ENCODE measurements around the gene ZNF773. TPM values are rescaled to one million over a fixed set of nuclear protein-coding genes. Genes with fewer than 3 reads are reported as not detected.
A peak's percentile ranks its signal among the peaks of the same experiment; 100 is the strongest.
"Not testable (repeated sequence)": the region's sequence is repeated elsewhere in the genome, so short reads cannot be mapped to it uniquely, and the experiment has no call there.

Gene ZNF773
- total RNA-seq, 8 experiments from 2014 or later, result 6.3 to 17.9 (median 10.9) TPM

GRCh38 chr19:57512845-57513244, 13.1 kb downstream of the ZNF773 start:
- no peak overlapping the region for H3K27ac ChIP-seq
- in situ Hi-C loops (cut with MboI; ENCODE audit: low pct_unique_long_range_greater_than_20kb in 2 of 9, low sequenced_read_pairs in 9 of 9, unreplicated experiment in 9 of 9), result no loop called here
- no peaks in the 10 kb centered on the region for H3K4me1 ChIP-seq (replicated peaks in 1 of 2)
- H3K4me3 ChIP-seq, result no peak overlapping the region
- WGBS, 10 experiments, result 78 to 97% (median 85%) methylated on average over 2 to 6 of the region's 6 CpGs; no CpG with 5 or more reads in 5 of the 10 experiments
- no peak for ATAC-seq (replicated peaks in 6 of 8)

- H3K4me1 ChIP-seq (replicated peaks in 1 of 2), result no peaks in the 10 kb centered on the region
- H3K27ac ChIP-seq, result no peak overlapping the region
- in situ Hi-C loops (cut with MboI; ENCODE audit: low pct_unique_long_range_greater_than_20kb in 2 of 9, low sequenced_read_pairs in 9 of 9, unreplicated experiment in 9 of 9), result no loop called here
- no peak overlapping the region for H3K4me3 ChIP-seq
- ATAC-seq (replicated peaks in 6 of 8), result no peak
- WGBS, 10 experiments, result 0 to 100% (median 86%) methylated on average over 1 to 5 of the region's 5 CpGs; no CpG with 5 or more reads in 1 of the 10 experiments
Observed at GRCh38 chr19:57515255-57515654, 15.5 kb downstream of the ZNF773 start.

GRCh38 chr19:57518021-57518420, 18.3 kb downstream of the ZNF773 start:
- H3K4me1 ChIP-seq (replicated peaks in 1 of 2); H3K27ac ChIP-seq; in situ Hi-C loops (cut with MboI; ENCODE audit: low pct_unique_long_range_greater_than_20kb in 2 of 9, low sequenced_read_pairs in 9 of 9, unreplicated experiment in 9 of 9); ATAC-seq (replicated peaks in 6 of 8); H3K4me3 ChIP-seq: not testable (repeated sequence)
- 33 to 74% (median 50%) methylated on average over 1 to 4 of the region's 4 CpGs; no CpG with 5 or more reads in 1 of the 10 experiments for WGBS, 10 experiments

DNA sequence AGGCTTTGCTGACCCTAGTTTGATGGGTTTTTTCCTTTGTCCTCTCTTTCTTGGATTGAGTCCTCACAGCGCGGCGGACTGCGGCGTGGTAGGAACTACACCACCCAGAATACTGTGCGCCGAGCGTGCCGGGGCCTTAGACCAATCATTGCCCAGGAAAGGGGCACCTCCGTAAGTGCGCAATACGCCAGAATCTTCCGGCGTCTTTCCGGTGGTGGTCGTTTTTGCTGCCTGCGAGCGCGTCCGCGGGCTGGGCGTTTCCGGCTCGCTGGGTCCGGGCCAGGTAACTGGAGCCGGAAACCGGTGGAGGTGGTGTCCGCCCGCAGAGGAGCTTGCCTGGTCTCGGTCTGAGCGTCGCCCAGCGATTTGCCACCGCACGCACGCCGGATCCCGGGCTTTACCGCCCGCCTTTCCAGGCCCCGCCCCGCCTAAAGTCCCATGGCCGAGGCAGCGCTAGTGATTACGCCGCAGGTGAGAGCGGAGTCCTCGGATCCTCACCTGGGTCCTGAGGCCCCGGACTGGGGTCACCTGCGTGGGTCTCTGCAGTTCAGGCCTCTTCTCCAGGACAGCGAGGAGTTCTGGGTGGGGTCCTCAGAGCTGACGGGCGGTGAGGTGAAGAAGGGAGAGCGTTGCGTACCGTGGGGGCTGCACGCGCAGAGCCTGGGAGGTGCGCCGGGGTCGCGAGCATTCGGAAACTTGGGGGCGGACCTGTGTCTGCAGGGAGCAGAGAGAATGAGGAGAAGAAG, 27.6 kb downstream of the ZNF773 start, which contains the start of gene ZNF549:
ZNF549 (plus strand) TSS at position 221 of the 746 bp plus-strand sequence; CDS start at position 439, 218 bp downstream.
- H3K4me3 ChIP-seq, result peak within 1 kb of the TSS; percentile 69 to 95 (median 73)
- H3K4me1 ChIP-seq (replicated peaks in 1 of 2), result peaks cover 5 to 6% of the 10 kb centered on the region in 2 donors
- H3K27ac ChIP-seq, result peak within 1 kb of the TSS; percentile 60 to 61
- in situ Hi-C loops (cut with MboI; ENCODE audit: low pct_unique_long_range_greater_than_20kb in 2 of 9, low sequenced_read_pairs in 9 of 9, unreplicated experiment in 9 of 9), result no loop called here
- WGBS, 10 experiments, result 0 to 11% (median 0%) methylated on average over 5 to 40 of the region's 64 CpGs; no CpG with 5 or more reads in 1 of the 10 experiments
- ATAC-seq (replicated peaks in 6 of 8), result peak; percentile 96 to 100 (median 100)

GRCh38 chr19:57537953-57538547, 38.3 kb downstream of the ZNF773 start:
- ATAC-seq (replicated peaks in 6 of 8), result no peak
- no peak overlapping the region for H3K27ac ChIP-seq
- in situ Hi-C loops (cut with MboI; ENCODE audit: low pct_unique_long_range_greater_than_20kb in 2 of 9, low sequenced_read_pairs in 9 of 9, unreplicated experiment in 9 of 9), result no loop called here
- no peaks in the 10 kb centered on the region for H3K4me1 ChIP-seq (replicated peaks in 1 of 2)
- WGBS, 10 experiments, result 87 to 100% (median 97%) methylated on average over 1 to 6 of the region's 7 CpGs; no CpG with 5 or more reads in 1 of the 10 experiments
- no peak overlapping the region for H3K4me3 ChIP-seq

DNA sequence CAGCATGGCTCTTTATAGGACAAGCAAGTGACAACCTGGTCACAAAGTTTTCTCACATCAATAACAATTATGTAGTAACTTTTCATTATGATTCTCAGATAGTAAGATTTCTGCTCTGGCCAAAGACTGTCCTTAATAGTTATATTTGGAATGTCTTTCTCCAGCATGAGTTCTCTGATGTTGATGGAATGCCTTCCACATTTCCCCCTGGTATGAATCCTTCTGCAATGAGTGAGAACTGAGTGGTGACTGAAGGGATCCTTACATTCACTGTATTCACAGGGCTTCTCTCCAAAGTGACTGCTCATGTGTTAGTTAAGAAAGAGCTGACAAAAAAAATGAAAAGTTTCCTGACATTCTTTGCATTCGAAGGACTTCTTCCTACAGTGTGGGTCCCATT, 46.8 kb downstream of the ZNF773 start:
- Histone ChIP-seq H3K4me1 (replicated peaks in 1 of 2) (no peaks in the 10 kb centered on the region), H3K27ac (no peak overlapping the region), H3K4me3 (no peak overlapping the region)
- in situ Hi-C loops (cut with MboI; ENCODE audit: low pct_unique_long_range_greater_than_20kb in 2 of 9, low sequenced_read_pairs in 9 of 9, unreplicated experiment in 9 of 9), result no loop called here
- WGBS, 10 experiments, result 83 to 100% (median 100%) methylated on average over 1 of the region's 1 CpG; no CpG with 5 or more reads in 5 of the 10 experiments
- no peak for ATAC-seq (replicated peaks in 6 of 8)

GRCh38 chr19:57552432-57552831, 52.7 kb downstream of the ZNF773 start:
- H3K4me1 ChIP-seq (replicated peaks in 1 of 2), result no peaks in the 10 kb centered on the region
- ATAC-seq (replicated peaks in 6 of 8), result no peak
- no peak overlapping the region for H3K4me3 ChIP-seq
- in situ Hi-C loops (cut with MboI; ENCODE audit: low pct_unique_long_range_greater_than_20kb in 2 of 9, low sequenced_read_pairs in 9 of 9, unreplicated experiment in 9 of 9), result no loop called here
- 90 to 100% (median 100%) methylated on average over 1 to 2 of the region's 2 CpGs; no CpG with 5 or more reads in 4 of the 10 experiments for WGBS, 10 experiments
- H3K27ac ChIP-seq, result no peak overlapping the region

- 80 to 100% (median 88%) methylated on average over 1 to 4 of the region's 5 CpGs; no CpG with 5 or more reads in 4 of the 10 experiments for WGBS, 10 experiments
- Histone ChIP-seq H3K4me3 (peak overlapping the region in 3 of 5 donors; percentile 86 to 97 (median 93)), H3K27ac (no peak overlapping the region), H3K4me1 (replicated peaks in 1 of 2) (peaks cover 10 to 11% of the 10 kb centered on the region in 2 donors)
- in situ Hi-C loops (cut with MboI; ENCODE audit: low pct_unique_long_range_greater_than_20kb in 2 of 9, low sequenced_read_pairs in 9 of 9, unreplicated experiment in 9 of 9), result no loop called here
- ATAC-seq (replicated peaks in 6 of 8), result no peak
Observed at GRCh38 chr19:57557659-57558058, 57.9 kb downstream of the ZNF773 start.

Other genes with a start within 250 kb of the ZNF773 start
- 100 to 1,000 TPM in 1 of 8 experiments, 10 to 100 TPM in 7; 38.8 to 113 (median 68.9) TPM for gene ZNF460, start 219.5 kb upstream of the ZNF773 start, total RNA-seq
- 10 to 100 TPM in 4 of 8 experiments, 1 to 10 TPM in 4; 6.2 to 13.8 (median 10.1) TPM for gene ZNF543, start 179.5 kb upstream of the ZNF773 start, total RNA-seq
- gene ZNF304, start 148.7 kb upstream of the ZNF773 start, total RNA-seq, result 10 to 100 TPM in 5 of 8 experiments, 1 to 10 TPM in 3; 5.7 to 12.0 (median 10.7) TPM
- 10 to 100 TPM; 10.3 to 33.5 (median 24.1) TPM for gene TRAPPC2B, start 136.4 kb upstream of the ZNF773 start, total RNA-seq
- 1 to 10 TPM; 3.8 to 6.9 (median 5.8) TPM for gene ZNF547, start 136.4 kb upstream of the ZNF773 start, total RNA-seq
- gene ZNF548, start 110.1 kb upstream of the ZNF773 start, total RNA-seq, result 10 to 100 TPM in 7 of 8 experiments, 1 to 10 TPM in 1; 9.9 to 35.5 (median 25.4) TPM
- 10 to 100 TPM in 7 of 8 experiments, 1 to 10 TPM in 1; 7.8 to 21.6 (median 11.9) TPM for gene ZNF17, start 88.8 kb upstream of the ZNF773 start, total RNA-seq
- 10 to 100 TPM; 10.1 to 24.0 (median 13.8) TPM for gene ZNF749, start 64.6 kb upstream of the ZNF773 start, total RNA-seq
- 1 to 10 TPM in 7 of 8 experiments, under 1 TPM in 1; 0.92 to 4.2 (median 1.7) TPM for gene VN1R1, start 42.8 kb upstream of the ZNF773 start, total RNA-seq
- 10 to 100 TPM in 7 of 8 experiments, 1 to 10 TPM in 1; 7.4 to 33.0 (median 19.7) TPM for gene ZNF772, start 22.4 kb upstream of the ZNF773 start, total RNA-seq
- gene ZNF419, start 12.2 kb upstream of the ZNF773 start, total RNA-seq, result 10 to 100 TPM; 12.4 to 18.6 (median 13.1) TPM
- 10 to 100 TPM in 1 of 8 experiments, 1 to 10 TPM in 7; 5.4 to 11.9 (median 7.9) TPM for gene ZNF549, start 27.4 kb downstream of the ZNF773 start, total RNA-seq
- gene ZNF550, start 59.9 kb downstream of the ZNF773 start, total RNA-seq, result 10 to 100 TPM in 6 of 8 experiments, 1 to 10 TPM in 2; 7.4 to 14.5 (median 12.0) TPM
- gene ZNF416, start 79.0 kb downstream of the ZNF773 start, total RNA-seq, result 10 to 100 TPM in 1 of 8 experiments, 1 to 10 TPM in 7; 4.7 to 10.8 (median 7.3) TPM
- gene ZIK1, start 84.2 kb downstream of the ZNF773 start, total RNA-seq, result 10 to 100 TPM in 4 of 8 experiments, 1 to 10 TPM in 4; 3.0 to 19.2 (median 9.4) TPM
- 1 to 10 TPM; 2.4 to 6.6 (median 3.5) TPM for gene ZNF530, start 99.9 kb downstream of the ZNF773 start, total RNA-seq
- 10 to 100 TPM; 10.5 to 22.4 (median 18.5) TPM for gene ZNF134, start 114.3 kb downstream of the ZNF773 start, total RNA-seq
- gene ZNF211, start 133.2 kb downstream of the ZNF773 start, total RNA-seq, result 10 to 100 TPM; 10.2 to 28.1 (median 19.6) TPM
- under 1 TPM in 2 of 8 experiments, not detected in 6; 0.14 to 0.15 TPM for gene ZSCAN4, start 169.0 kb downstream of the ZNF773 start, total RNA-seq
- 10 to 100 TPM in 3 of 8 experiments, 1 to 10 TPM in 5; 4.7 to 15.2 (median 7.8) TPM for gene ZNF551, start 182.0 kb downstream of the ZNF773 start, total RNA-seq
- gene ZNF154, start 209.3 kb downstream of the ZNF773 start, total RNA-seq, result 1 to 10 TPM in 6 of 8 experiments, under 1 TPM in 2; 0.73 to 7.2 (median 1.7) TPM
- 10 to 100 TPM in 1 of 8 experiments, 1 to 10 TPM in 7; 1.7 to 11.4 (median 4.1) TPM for gene ZNF671, start 227.7 kb downstream of the ZNF773 start, total RNA-seq
- gene ZNF776, start 246.9 kb downstream of the ZNF773 start, total RNA-seq, result 10 to 100 TPM in 7 of 8 experiments, 1 to 10 TPM in 1; 9.8 to 28.0 (median 15.7) TPM